ENCODE results near the gene PPP1R15B. TPM values are rescaled to one million over a fixed set of nuclear protein-coding genes. Genes with fewer than 3 reads are reported as not detected.

Gene PPP1R15B
- total and polyA plus RNA-seq, 2 of the 4 experiments (the other 2 are of a cell fraction): 14.9 to 15.0 TPM

GRCh38 chr1:204360314-204360713 is 51.3 kb downstream of the PPP1R15B start:
- ATAC-seq (ENCODE audit: low read depth) (no peak), DNase-seq (no peak)
- TF ChIP-seq CTCF (conservative IDR thresholded peaks at IDR 0.05; ENCODE audit: low read depth, low read length): no peak
- TF ChIP-seq RAD21 (IDR thresholded peaks at IDR 0.05; ENCODE audit: low read length): no peak
- no peak for TF ChIP-seq CEBPB (IDR thresholded peaks at IDR 0.05; ENCODE audit: low read depth, low read length)
- no peak for TF ChIP-seq BHLHE40 (IDR thresholded peaks at IDR 0.05; ENCODE audit: low read depth, low read length)
- TF ChIP-seq USF2 (IDR thresholded peaks at IDR 0.05; ENCODE audit: low read depth, low read length): no peak
- TF ChIP-seq MAZ (IDR thresholded peaks at IDR 0.05; ENCODE audit: borderline replicate concordance, low read depth, low read length): no peak
- TF ChIP-seq MAFK (IDR thresholded peaks at IDR 0.05; ENCODE audit: low read depth, low read length): no peak
- no peak for TF ChIP-seq NFE2L2 (IDR thresholded peaks at IDR 0.05; ENCODE audit: low read depth, low read length)
- peaks cover 18% of the 10 kb centered on the region for H3K4me1 ChIP-seq (ENCODE audit: control insufficient read depth, insufficient read depth, low read length)
- no CpG with 5 or more reads among the region's 4 CpGs for WGBS, 2 experiments (ENCODE audit: extremely low coverage in 2 of 2, insufficient read length in 1 of 2)
- H3K79me1 ChIP-seq (ENCODE audit: low read depth in 1 of 2, low read length in 2 of 2): no peaks in the 10 kb centered on the region
- no peaks in the 10 kb centered on the region for H3K9me3 ChIP-seq (ENCODE audit: control insufficient read depth, insufficient read depth, low read length)
- ChIA-PET CTCF (interaction anchor here (0.6 to 5.0 kb wide), 14 partner anchors 10 to 197 kb away, joined by 3 to 27 read pairs (median 6); partner anchors contain the start of gene GOLT1A), POLR2A (ENCODE audit: unreplicated experiment) (no interaction called here)
- dilution Hi-C loops (cut with HindIII; ENCODE audit: low sequenced_read_pairs, unreplicated experiment) (no loop called here), intact Hi-C loops (cut with micrococcal nuclease) (loop anchor here (5.0 kb wide), 1 partner anchor 498 kb away; the partner anchor contains the start of gene SNRPE), in situ Hi-C loops (cut with MboI; ENCODE audit: low sequenced_read_pairs) (loop anchor here (5.0 to 10.0 kb wide), 4 partner anchors 108 to 496 kb away; partner anchors contain the start of genes GOLT1A and SNRPE)
- BruUV-seq (replicated peaks): no TSS peak
- H3K18ac ChIP-seq (ENCODE audit: low read depth, low read length): no peak overlapping the region; the same call in 1 of the 2 replicates
- H2AK5ac ChIP-seq (ENCODE audit: low read depth, low read length): no peak overlapping the region
- H3K4me2 ChIP-seq (ENCODE audit: low read depth, low read length): no peak overlapping the region
- H3K56ac ChIP-seq (ENCODE audit: extremely low read depth, insufficient read depth, low read length): no peak overlapping the region
- H3K23ac ChIP-seq (ENCODE audit: low read depth, low read length): no peak overlapping the region
- H2AFZ ChIP-seq (replicated peaks; ENCODE audit: low read length, poor library complexity): peak overlapping the region; percentile 86
- no peak overlapping the region for H3K9ac ChIP-seq (ENCODE audit: low read depth, low read length)
- no peak overlapping the region for H3K14ac ChIP-seq (replicated peaks; ENCODE audit: low read depth, low read length)
- no peak overlapping the region for H2BK20ac ChIP-seq (ENCODE audit: low read depth, low read length)
- no peaks in the 10 kb centered on the region for H4K20me1 ChIP-seq (ENCODE audit: insufficient read depth, low read length)
- H2BK5ac ChIP-seq (ENCODE audit: low read depth, low read length, poor library complexity, severe bottlenecking): no peak overlapping the region
- H4K8ac ChIP-seq (ENCODE audit: low read depth in 2 of 2, low read length in 2 of 2): no peak overlapping the region
- H2BK15ac ChIP-seq (ENCODE audit: low read depth, low read length): 0 out of 3 replicates have a peak overlapping the region, but pooled peaks have one; percentile 13
- no peak overlapping the region for H3K27ac ChIP-seq (ENCODE audit: insufficient read depth, low read length)
- no peak overlapping the region for H3K4me3 ChIP-seq (ENCODE audit: insufficient read depth, low read depth, low read length)
- no peak overlapping the region for H4K5ac ChIP-seq (ENCODE audit: low read depth, low read length)
- no peaks in the 10 kb centered on the region for H3K27me3 ChIP-seq (ENCODE audit: control insufficient read depth, insufficient read depth, low read length)
- peak overlapping the region; percentile 37; the same call in 1 of the 2 replicates for H4K91ac ChIP-seq (ENCODE audit: insufficient read depth, low read depth, low read length)
- H3K4ac ChIP-seq (ENCODE audit: low read depth, low read length): no peak overlapping the region; the same call in 1 of the 2 replicates
- no peaks in the 10 kb centered on the region for H3K9me1 ChIP-seq (ENCODE audit: insufficient read depth, low read length)
- H2BK120ac ChIP-seq (ENCODE audit: low read depth, low read length): peak overlapping the region; percentile 23; the same call in 1 of the 2 replicates
- no peaks in the 10 kb centered on the region for H3K36me3 ChIP-seq (ENCODE audit: control insufficient read depth, insufficient read depth, low read length)
- H2AK9ac ChIP-seq (replicated peaks; ENCODE audit: low read depth, low read length, poor library complexity): no peak overlapping the region
